Activated T-helper 1 cell treated with anti-CD3 and anti-CD28 coated beads, Interleukin-12 subunit alpha, Interleukin-12 subunit beta, Interleukin-2, Interleukin-4 antibody, amounts not matched to agents 30 ng/mL and 10 ng/mL and 1 ng/mL, durations not matched to agents 14 hours and 24 hours and 36 hours (primary cell): ENCODE results near the gene TREML2. TPM values are rescaled to one million over a fixed set of nuclear protein-coding genes. Genes with fewer than 3 reads are reported as not detected.

Experiments used
- DNase-seq: peaks from one replicate; pipeline ENCODE4 v3.0.0; 2021; ENCODE audit warnings: low spot score
- H3K27ac Mint-ChIP-seq: one replicate; pipeline ENCODE4 v1.8.0; 2021; ENCODE audit warnings: mild to moderate bottlenecking, mixed read lengths
- H3K27me3 Mint-ChIP-seq: one replicate; pipeline ENCODE4 v1.8.0; 2022; ENCODE audit warnings: mild to moderate bottlenecking, moderate library complexity, mixed read lengths; ENCODE audit not compliant: insufficient read depth
- H3K36me3 Mint-ChIP-seq: one replicate; pipeline ENCODE4 v1.8.0; 2021; ENCODE audit warnings: low read depth, mixed read lengths
- H3K4me1 Mint-ChIP-seq: one replicate; pipeline ENCODE4 v1.8.0; 2021; ENCODE audit warnings: low read depth, mixed read lengths
- H3K4me3 Mint-ChIP-seq: one replicate; pipeline ENCODE4 v1.8.0; 2021; ENCODE audit warnings: mild to moderate bottlenecking, moderate library complexity, mixed read lengths
- H3K9me3 Mint-ChIP-seq: one replicate; pipeline ENCODE4 v1.8.0; 2021; ENCODE audit warnings: mixed read lengths
- intact Hi-C: fragments of 100-400 bp; cut with micrococcal nuclease; formaldehyde crosslinking; loops from one replicate; pipeline ENCODE4 v1.15.1; 2024
- total RNA-seq: library from RNA; stranded (reverse); gene quantifications from 2 replicates; pipeline ENCODE4 v1.2.3, GENCODE V29; 2022

The TREML2 gene
- total RNA-seq, 1 donor from 2014 or later: 4.9 TPM

- H3K9me3 Mint-ChIP-seq: no peaks in the 10 kb centered on the region
- H3K27ac Mint-ChIP-seq: no peak overlapping the region
- no peaks in the 10 kb centered on the region for H3K36me3 Mint-ChIP-seq
- peaks cover 4% of the 10 kb centered on the region for H3K27me3 Mint-ChIP-seq
- H3K4me3 Mint-ChIP-seq: no peak overlapping the region
- DNase-seq: no peak
- intact Hi-C loops: no loop called here
- peaks cover 16% of the 10 kb centered on the region for H3K4me1 Mint-ChIP-seq
These were observed 50.3 kb downstream of the TREML2 start for GRCh38 chr6:41150671-41151070.

GRCh38 chr6:41147917-41148316, 53.0 kb downstream of the TREML2 start:
- DNase-seq: no peak
- intact Hi-C loops: no loop called here
- Mint-ChIP-seq H3K4me1 (peaks cover 16% of the 10 kb centered on the region), H3K27me3 (no peaks in the 10 kb centered on the region), H3K36me3 (peaks cover 4% of the 10 kb centered on the region), H3K27ac (peak overlapping the region; percentile 43), H3K9me3 (no peaks in the 10 kb centered on the region), H3K4me3 (peak overlapping the region; percentile 3)

Other genes starting within 250 kb of the TREML2 start
- 0.93 and 0.99 TPM in 2 replicates for gene UNC5CL, start 161.9 kb downstream of the TREML2 start, total RNA-seq
- gene TSPO2, start 158.7 kb downstream of the TREML2 start, total RNA-seq: not detected in 2 replicates
- not detected in 2 replicates for gene APOBEC2, start 147.9 kb downstream of the TREML2 start, total RNA-seq
- gene OARD1, start 128.8 kb downstream of the TREML2 start, total RNA-seq: 26.8 and 30.4 TPM in 2 replicates
- 29.6 and 30.1 TPM in 2 replicates for gene NFYA, start 128.2 kb downstream of the TREML2 start, total RNA-seq
- not detected in 2 replicates for gene TREML1, start 46.8 kb downstream of the TREML2 start, total RNA-seq
- gene TREM2, start 38.0 kb downstream of the TREML2 start, total RNA-seq: not detected in 2 replicates
- gene TREML4, start 27.2 kb upstream of the TREML2 start, total RNA-seq: not detected in 2 replicates
- not detected in 2 replicates for gene TREM1, start 85.5 kb upstream of the TREML2 start, total RNA-seq
- not detected in 2 replicates for gene NCR2, start 134.5 kb upstream of the TREML2 start, total RNA-seq